ENCODE results near the gene AMDHD2.
"Not testable (repeated sequence)": the region's sequence is repeated elsewhere in the genome, so short reads cannot be mapped to it uniquely, and the experiment has no call there.

DNA sequence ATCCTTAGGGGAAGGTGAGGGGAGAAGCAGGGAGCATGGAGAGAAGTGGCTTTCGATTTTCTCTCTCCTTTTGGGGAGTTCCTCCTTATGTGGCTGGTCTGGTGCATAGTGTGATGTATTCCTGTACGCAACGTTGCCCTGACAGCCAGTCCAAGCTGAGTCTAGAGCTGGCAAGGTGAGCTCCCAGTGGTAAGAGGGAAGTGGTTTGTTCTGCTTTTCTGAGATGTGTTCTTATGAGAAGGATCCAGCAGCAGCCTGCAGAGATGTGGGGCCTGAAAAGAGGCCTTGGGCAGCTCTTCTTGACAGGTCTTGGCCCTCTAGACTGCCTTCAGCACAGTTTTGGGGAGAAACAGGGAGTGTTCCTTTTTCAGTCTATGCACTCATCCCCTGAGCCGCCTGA is 20.7 kb downstream of the AMDHD2 start:
- TF ChIP-seq, protein P1, sequence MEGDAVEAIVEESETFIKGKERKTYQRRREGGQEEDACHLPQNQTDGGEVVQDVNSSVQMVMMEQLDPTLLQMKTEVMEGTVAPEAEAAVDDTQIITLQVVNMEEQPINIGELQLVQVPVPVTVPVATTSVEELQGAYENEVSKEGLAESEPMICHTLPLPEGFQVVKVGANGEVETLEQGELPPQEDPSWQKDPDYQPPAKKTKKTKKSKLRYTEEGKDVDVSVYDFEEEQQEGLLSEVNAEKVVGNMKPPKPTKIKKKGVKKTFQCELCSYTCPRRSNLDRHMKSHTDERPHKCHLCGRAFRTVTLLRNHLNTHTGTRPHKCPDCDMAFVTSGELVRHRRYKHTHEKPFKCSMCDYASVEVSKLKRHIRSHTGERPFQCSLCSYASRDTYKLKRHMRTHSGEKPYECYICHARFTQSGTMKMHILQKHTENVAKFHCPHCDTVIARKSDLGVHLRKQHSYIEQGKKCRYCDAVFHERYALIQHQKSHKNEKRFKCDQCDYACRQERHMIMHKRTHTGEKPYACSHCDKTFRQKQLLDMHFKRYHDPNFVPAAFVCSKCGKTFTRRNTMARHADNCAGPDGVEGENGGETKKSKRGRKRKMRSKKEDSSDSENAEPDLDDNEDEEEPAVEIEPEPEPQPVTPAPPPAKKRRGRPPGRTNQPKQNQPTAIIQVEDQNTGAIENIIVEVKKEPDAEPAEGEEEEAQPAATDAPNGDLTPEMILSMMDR (IDR thresholded peaks at IDR 0.05 in 8 of 11, conservative IDR thresholded peaks at IDR 0.05 in 3 of 11) = not testable (repeated sequence)
- peak in 1 of 3 donors; percentile 56 for TF ChIP-seq POLR2AphosphoS5 (IDR thresholded peaks at IDR 0.05)
- TF ChIP-seq POLR2A (IDR thresholded peaks at IDR 0.05) = not testable (repeated sequence)
